K562 (cell line): Measurements from ENCODE around the gene TMEM184A. TPM values are rescaled to one million over a fixed set of nuclear protein-coding genes. Genes with fewer than 3 reads are reported as not detected.

Experiments used
- ATAC-seq: fragments of 200-7000 bp; cut with Tn5 transposase; 3 replicates; pipeline ENCODE4 v1.9.1; 2020; ENCODE audit warnings: moderate library complexity
- BruUV-seq: library from RNA; stranded (reverse); fragments of 400-500 nt; replicated peaks from 2 replicates; lab custom pipeline; 2021; lab: Mats Ljungman, UMichigan
- CTCF ChIA-PET: fragments of 300-600 bp; formaldehyde crosslinking; extraction: SDS; loops from one replicate; lab custom pipeline; 2021; ENCODE audit warnings: low intra/inter-chr PET ratio; lab: Yijun Ruan, JAX
- POLR2A ChIA-PET: fragments of 300-600, 350-650 bp; sonication (Branson Sonifier 250); formaldehyde crosslinking; extraction: SDS; loops from one replicate; lab custom pipeline; 2021; ENCODE audit warnings: antibody characterized with exemption, inconsistent platforms; lab: Yijun Ruan, JAX
- DNase-seq, 4 experiments: peaks; one replicate each; pipeline versions ENCODE4 v3.0.0 to v3.0.0-alpha.2; 2011 to 2018; ENCODE audit warnings: low spot score in 3 of 4, mixed read lengths in 3 of 4; ENCODE audit errors: extremely low read depth in 1 of 4
- FAIRE-seq: peaks from 2 replicates; lab custom pipeline; 2011; peaks lifted over from hg19 to GRCh38; lab: Jason Lieb, UNC
- H2AFZ ChIP-seq: 2 replicates; pipeline ENCODE4 v1.6.0; 2011; ENCODE audit warnings: low read depth, low read length, control low read depth, inconsistent platforms
- H3K27ac ChIP-seq: fragments of 200-600 bp; 3 replicates; pipeline ENCODE4 v1.8.0; 2011; ENCODE audit warnings: low read depth, mild to moderate bottlenecking, control low read depth, inconsistent platforms, low read length, moderate library complexity, mixed read lengths; ENCODE audit errors: extremely low read depth
- H3K27me3 ChIP-seq, 2 experiments: fragments of 300-600 bp in 1 of 2; 2 replicates in 1 of 2; 3 replicates in 1 of 2; pipeline versions ENCODE4 v1.6.0 to v1.8.0; 2011; ENCODE audit warnings: inconsistent platforms in 2 of 2, low read length in 2 of 2, mild to moderate bottlenecking in 1 of 2, mixed read lengths in 1 of 2, moderate library complexity in 1 of 2; ENCODE audit not compliant: control insufficient read depth in 2 of 2, insufficient read depth in 2 of 2
- H3K36me3 ChIP-seq: fragments of 300-600 bp; 3 replicates; pipeline ENCODE4 v1.8.0; 2011; ENCODE audit warnings: mild to moderate bottlenecking, low read length, inconsistent platforms; ENCODE audit not compliant: control insufficient read depth, insufficient read depth
- H3K4me1 ChIP-seq, 2 experiments: fragments of 200-600 bp in 1 of 2; replicated peaks in 1 of 2; 2 replicates in 1 of 2; 3 replicates in 1 of 2; pipeline versions ENCODE4 v1.5.1 to v1.8.0; 2011; ENCODE audit warnings: inconsistent platforms in 2 of 2, low read length in 2 of 2, mild to moderate bottlenecking in 1 of 2, mixed read lengths in 1 of 2, moderate library complexity in 1 of 2; ENCODE audit not compliant: control insufficient read depth in 2 of 2, insufficient read depth in 2 of 2
- H3K4me2 ChIP-seq: 2 replicates; pipeline ENCODE4 v1.6.1; 2011; ENCODE audit warnings: low read length, control low read depth, inconsistent platforms, mixed read lengths; ENCODE audit not compliant: insufficient read depth
- H3K4me3 ChIP-seq: fragments of 200-600 bp; sonication (generic), shearing (Covaris generic); 2 replicates; pipeline ENCODE4 v1.5.1; 2016; ENCODE audit warnings: control low read depth, inconsistent platforms
- H3K79me2 ChIP-seq: fragments of 200-600 bp; 3 replicates; pipeline ENCODE4 v1.8.0; 2011; ENCODE audit warnings: low read length, inconsistent platforms; ENCODE audit not compliant: control insufficient read depth, insufficient read depth
- H3K9ac ChIP-seq, 2 experiments: 2 replicates each; pipeline versions ENCODE4 v1.6.0 to v1.6.1; 2011; ENCODE audit warnings: low read depth in 2 of 2, low read length in 2 of 2, control low read depth in 1 of 2, inconsistent platforms in 1 of 2, mild to moderate bottlenecking in 1 of 2, mixed read lengths in 1 of 2; ENCODE audit not compliant: insufficient read depth in 1 of 2
- H3K9me1 ChIP-seq: one replicate; pipeline ENCODE4 v1.6.0; 2011; ENCODE audit warnings: inconsistent platforms, mild to moderate bottlenecking, low read length, moderate library complexity; ENCODE audit not compliant: control insufficient read depth, insufficient read depth
- H3K9me3 ChIP-seq: replicated peaks from 2 replicates; pipeline ENCODE4 v1.5.1; 2011; ENCODE audit warnings: low read depth, low read length, inconsistent platforms; ENCODE audit not compliant: control insufficient read depth, insufficient read depth
- H4K20me1 ChIP-seq: replicated peaks from 2 replicates; pipeline ENCODE4 v1.6.1; 2011; ENCODE audit warnings: low read length, inconsistent platforms, mixed read lengths; ENCODE audit not compliant: control insufficient read depth, insufficient read depth
- ATF7 ChIP-seq: fragments of 450-650 bp; IDR thresholded peaks from 2 replicates; pipeline ENCODE4 v1.7.1; 2014; ENCODE audit warnings: mild to moderate bottlenecking, moderate library complexity
- FOSL1 ChIP-seq: fragments of 200-800 bp; sonication (Bioruptor generic); conservative IDR thresholded peaks from 2 replicates; pipeline ENCODE4 v1.6.1; 2016; ENCODE audit warnings: missing genetic modification characterization, missing compliant biosample characterization
- MEF2A ChIP-seq: IDR thresholded peaks from 2 replicates; pipeline ENCODE4 v1.6.1; 2011; ENCODE audit warnings: low read depth, mild to moderate bottlenecking, low read length, moderate library complexity; ENCODE audit not compliant: control insufficient read depth
- MEF2D ChIP-seq: conservative IDR thresholded peaks from 2 replicates; pipeline ENCODE4 v1.6.1; 2016; ENCODE audit warnings: low read depth, missing genetic modification characterization, missing compliant biosample characterization
- NR4A1 ChIP-seq, 2 experiments: fragments of 250-450 bp in 1 of 2; fragments of 450-650 bp in 1 of 2; sonication (Bioruptor Pico) in 1 of 2; IDR thresholded peaks; 2 replicates each; pipeline versions ENCODE4 v1.4.0 to v1.6.1; 2016 to 2020; ENCODE audit warnings: mild to moderate bottlenecking in 2 of 2, missing compliant biosample characterization in 1 of 2, missing genetic modification characterization in 1 of 2, moderate library complexity in 1 of 2
- RCOR1 ChIP-seq, 2 experiments: IDR thresholded peaks; 2 replicates each; pipeline ENCODE4 v1.6.1; 2012; ENCODE audit warnings: low read depth in 2 of 2, low read length in 2 of 2, borderline replicate concordance in 1 of 2, improper control_type of control experiment in 1 of 2
- SMARCA5 ChIP-seq: fragments of 450-650 bp; IDR thresholded peaks from 2 replicates; pipeline ENCODE4 v1.6.1; 2016
- SOX6 ChIP-seq: fragments of 450-650 bp; IDR thresholded peaks from 2 replicates; pipeline ENCODE4 v1.6.1; 2014; ENCODE audit warnings: mild to moderate bottlenecking
- ZNF316 ChIP-seq: fragments of 450-650 bp; IDR thresholded peaks from 2 replicates; pipeline ENCODE4 v1.6.1; 2016
- WGBS: fragments of 100-300 bp; shearing (Covaris generic); methylation state at CpG from one replicate; pipeline ENCODE4 v1.1.6; 2016; ENCODE audit warnings: low coverage, mixed read lengths; ENCODE audit not compliant: insufficient coverage; ENCODE audit errors: missing lambda C conversion rate; 5-methylcytosine and 5-hydroxymethylcytosine counted together
- in situ Hi-C: fragments of 300-500 bp; cut with MboI; formaldehyde crosslinking; loops from 4 replicates; pipeline ENCODE4 v1.15.0; 2018; ENCODE audit warnings: inconsistent platforms, mixed read lengths
- intact Hi-C: fragments of 100-400 bp; cut with micrococcal nuclease; formaldehyde crosslinking; loops from 2 replicates; pipeline ENCODE4 v1.14.2; 2022
- polyA plus RNA-seq, 8 experiments: library from polyadenylated mRNA; depleted of rRNA in 4 of 8; stranded (reverse) in 5 of 8; unstranded in 3 of 8; fragments of >200 nt; fragmentation: Nextera tagmentation in 2 of 8; fragmentation: Illumina TruSeq in 1 of 8; extraction: Ambion mirVana in 2 of 8; extraction: Trizol in 1 of 8; gene quantifications; 2 replicates each; pipeline versions ENCODE4 v1.2.1 to v1.2.3, GENCODE V29; 2011 to 2014; ENCODE audit warnings: inconsistent platforms in 1 of 8, missing spikeins in 1 of 8
- total RNA-seq, 7 experiments: library from RNA; depleted of rRNA in 6 of 7; stranded (reverse); fragments of >200 nt in 6 of 7; fragmentation: Illumina TruSeq in 2 of 7; extraction: Trizol in 2 of 7; gene quantifications; 2 replicates each; pipeline versions ENCODE4 v1.2.1 to v1.2.3, GENCODE V29; 2011 to 2021; ENCODE audit warnings: low replicate concordance in 1 of 7
- TF ChIP-seq, protein P1 (sequence below): fragments of 250-450 bp; sonication (Bioruptor Pico); IDR thresholded peaks from 2 replicates; pipeline ENCODE4 v1.4.0; 2020; ENCODE audit warnings: borderline replicate concordance
- TF ChIP-seq, protein P2 (sequence below): sonication (generic); formaldehyde crosslinking; IDR thresholded peaks from 2 replicates; pipeline ENCODE4 v1.8.1; 2023; ENCODE audit warnings: mild to moderate bottlenecking, missing genetic modification reagents
- TF ChIP-seq, protein P3 (sequence below): fragments of 450-650 bp; IDR thresholded peaks from 2 replicates; pipeline ENCODE4 v1.6.1; 2016; ENCODE audit warnings: antibody characterized with exemption

Gene TMEM184A
- total and polyA plus RNA-seq, 9 of the 15 experiments (the other 6 are each of a cell fraction or from before 2014, with no cell fraction given), result 0.10 to 0.18 (median 0.11) TPM; not detected in 6

DNA sequence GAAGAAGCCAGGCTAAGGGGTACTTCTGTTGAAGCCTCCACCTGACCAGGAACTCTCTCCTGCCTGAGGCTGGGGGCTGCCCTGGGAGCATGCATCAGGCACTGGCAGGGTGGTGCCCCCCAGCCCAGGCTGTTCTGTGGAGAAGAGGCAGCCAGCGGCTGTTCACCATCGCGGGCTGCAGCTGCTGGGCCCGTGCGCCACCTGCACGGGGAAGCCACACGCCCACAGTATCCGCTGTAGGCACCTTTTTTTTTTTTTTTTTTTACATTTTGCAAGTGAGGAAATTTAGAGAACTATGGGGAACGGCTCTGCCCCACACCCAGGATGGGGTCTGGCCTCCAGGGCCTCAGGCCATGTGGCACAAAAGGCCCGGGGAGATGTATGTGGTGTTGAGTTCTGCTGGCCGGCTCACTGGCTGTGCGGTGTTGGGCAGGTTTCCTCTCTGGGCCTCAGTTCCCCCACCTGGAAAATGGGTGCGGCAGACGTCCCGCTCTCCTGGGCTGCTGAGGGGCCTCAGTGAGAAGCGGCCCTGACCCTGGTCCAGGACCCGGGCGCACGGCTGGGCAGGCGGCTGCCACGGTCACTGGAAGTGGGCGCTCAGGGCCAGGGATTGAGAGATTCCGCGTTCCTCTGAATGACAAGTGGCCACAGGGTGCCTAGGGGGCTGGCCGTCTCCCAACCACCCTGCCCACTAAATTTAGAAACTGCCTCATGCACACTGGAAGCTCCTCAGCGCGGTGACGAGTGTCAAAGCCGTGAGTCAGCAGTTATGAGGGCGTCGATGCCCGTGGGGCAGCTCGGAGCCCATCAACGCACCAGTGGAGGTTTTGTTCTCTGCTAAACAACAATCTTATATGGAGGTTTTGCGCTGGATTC lies 43.0 kb downstream of the TMEM184A start:
- in situ Hi-C loops (no loop called here), intact Hi-C loops (no loop called here)
- no peaks in the 10 kb centered on the region for H4K20me1 ChIP-seq
- H3K9me1 ChIP-seq, result no peaks in the 10 kb centered on the region
- no peaks in the 10 kb centered on the region for H3K79me2 ChIP-seq
- H3K4me1 ChIP-seq, result peaks cover 13 to 51% of the 10 kb centered on the region in 2 experiments
- no peaks in the 10 kb centered on the region for H3K9me3 ChIP-seq
- peak; percentile 56 for FAIRE-seq
- ChIA-PET CTCF (no interaction called here), POLR2A (interaction anchor here (0.6 to 0.9 kb wide), 3 partner anchors 13 to 618 kb away, joined by 3 to 5 read pairs (median 4); no protein-coding TSS in a partner anchor)
- H3K36me3 ChIP-seq, result no peaks in the 10 kb centered on the region
- no TSS peak for BruUV-seq
- H2AFZ ChIP-seq, result peak overlapping the region; percentile 47
- peak; percentile 65 for ATAC-seq
- peak overlapping the region in 1 of 2 experiments; percentile 71; a peak in 2 of 4 replicates for H3K9ac ChIP-seq
- no peak overlapping the region for H3K4me3 ChIP-seq
- peaks cover 0 to 14% of the 10 kb centered on the region in 2 experiments; a peak in 3 of 5 replicates for H3K27me3 ChIP-seq
- peak overlapping the region; percentile 44; the same call in 1 of the 3 replicates for H3K27ac ChIP-seq
- WGBS, result 55% methylated on average over 33 of the region's 35 CpGs
- H3K4me2 ChIP-seq, result 0 out of 2 replicates have a peak overlapping the region, but pooled peaks have one; percentile 6
- peak in 2 of 4 experiments; percentile 57 to 68 for DNase-seq
- peak; percentile 96 for TF ChIP-seq ZNF316
- TF ChIP-seq SOX6, result no peak
- TF ChIP-seq, protein P1, sequence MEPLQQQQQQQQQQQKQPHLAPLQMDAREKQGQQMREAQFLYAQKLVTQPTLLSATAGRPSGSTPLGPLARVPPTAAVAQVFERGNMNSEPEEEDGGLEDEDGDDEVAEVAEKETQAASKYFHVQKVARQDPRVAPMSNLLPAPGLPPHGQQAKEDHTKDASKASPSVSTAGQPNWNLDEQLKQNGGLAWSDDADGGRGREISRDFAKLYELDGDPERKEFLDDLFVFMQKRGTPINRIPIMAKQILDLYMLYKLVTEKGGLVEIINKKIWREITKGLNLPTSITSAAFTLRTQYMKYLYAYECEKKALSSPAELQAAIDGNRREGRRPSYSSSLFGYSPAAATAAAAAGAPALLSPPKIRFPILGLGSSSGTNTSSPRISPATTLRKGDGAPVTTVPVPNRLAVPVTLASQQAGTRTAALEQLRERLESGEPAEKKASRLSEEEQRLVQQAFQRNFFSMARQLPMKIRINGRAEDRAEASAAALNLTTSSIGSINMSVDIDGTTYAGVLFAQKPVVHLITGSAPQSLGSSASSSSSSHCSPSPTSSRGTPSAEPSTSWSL, result no peak
- TF ChIP-seq, protein P2, sequence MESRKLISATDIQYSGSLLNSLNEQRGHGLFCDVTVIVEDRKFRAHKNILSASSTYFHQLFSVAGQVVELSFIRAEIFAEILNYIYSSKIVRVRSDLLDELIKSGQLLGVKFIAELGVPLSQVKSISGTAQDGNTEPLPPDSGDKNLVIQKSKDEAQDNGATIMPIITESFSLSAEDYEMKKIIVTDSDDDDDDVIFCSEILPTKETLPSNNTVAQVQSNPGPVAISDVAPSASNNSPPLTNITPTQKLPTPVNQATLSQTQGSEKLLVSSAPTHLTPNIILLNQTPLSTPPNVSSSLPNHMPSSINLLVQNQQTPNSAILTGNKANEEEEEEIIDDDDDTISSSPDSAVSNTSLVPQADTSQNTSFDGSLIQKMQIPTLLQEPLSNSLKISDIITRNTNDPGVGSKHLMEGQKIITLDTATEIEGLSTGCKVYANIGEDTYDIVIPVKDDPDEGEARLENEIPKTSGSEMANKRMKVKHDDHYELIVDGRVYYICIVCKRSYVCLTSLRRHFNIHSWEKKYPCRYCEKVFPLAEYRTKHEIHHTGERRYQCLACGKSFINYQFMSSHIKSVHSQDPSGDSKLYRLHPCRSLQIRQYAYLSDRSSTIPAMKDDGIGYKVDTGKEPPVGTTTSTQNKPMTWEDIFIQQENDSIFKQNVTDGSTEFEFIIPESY (CRISPR knock-in tag), result peak; percentile 97
- no peak for TF ChIP-seq ATF7
- TF ChIP-seq, protein P3, sequence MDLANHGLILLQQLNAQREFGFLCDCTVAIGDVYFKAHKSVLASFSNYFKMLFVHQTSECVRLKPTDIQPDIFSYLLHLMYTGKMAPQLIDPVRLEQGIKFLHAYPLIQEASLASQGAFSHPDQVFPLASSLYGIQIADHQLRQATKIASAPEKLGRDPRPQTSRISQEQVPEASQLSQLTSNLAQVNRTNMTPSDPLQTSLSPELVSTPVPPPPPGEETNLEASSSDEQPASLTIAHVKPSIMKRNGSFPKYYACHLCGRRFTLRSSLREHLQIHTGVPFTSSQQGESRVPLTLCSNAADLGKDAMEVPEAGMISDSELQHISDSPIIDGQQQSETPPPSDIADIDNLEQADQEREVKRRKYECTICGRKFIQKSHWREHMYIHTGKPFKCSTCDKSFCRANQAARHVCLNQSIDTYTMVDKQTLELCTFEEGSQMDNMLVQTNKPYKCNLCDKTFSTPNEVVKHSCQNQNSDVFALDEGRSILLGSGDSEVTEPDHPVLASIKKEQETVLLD, result peak; percentile 28; the same call in 1 of the 2 replicates
- TF ChIP-seq MEF2D (tag), result 0 out of 2 replicates have a peak, but pooled peaks have one; percentile 31
- TF ChIP-seq FOSL1, result peak; percentile 18; the same call in 1 of the 2 replicates
- TF ChIP-seq MEF2A, result peak; percentile 82; the same call in 1 of the 2 replicates
- no peak for TF ChIP-seq RCOR1 (IDR thresholded peaks at IDR 0.05; ENCODE audit: borderline replicate concordance in 1 of 2, low read depth in 2 of 2, low read length in 2 of 2)
- TF ChIP-seq SMARCA5, result peak; percentile 66; the same call in 1 of the 2 replicates
- no peak for TF ChIP-seq NR4A1 (CRISPR knock-in tag; IDR thresholded peaks at IDR 0.05)
- TF ChIP-seq NR4A1 (tag; IDR thresholded peaks at IDR 0.05), result no peak
